Ureter (tissue), 1 donor: ENCODE data around the gene FH. TPM values are rescaled to one million over a fixed set of nuclear protein-coding genes. Genes with fewer than 3 reads are reported as not detected.
A peak's percentile ranks its signal among the peaks of the same experiment; 100 is the strongest.

Source experiments
- DNase-seq: peaks from one replicate; pipeline ENCODE4 v3.0.0-alpha.2; 2020; ENCODE audit warnings: low spot score
- total RNA-seq: library from RNA; stranded (reverse); gene quantifications from one replicate; pipeline ENCODE4 v1.2.4, GENCODE V29; 2023
- donor health status: DM: yes; HTN: yes; CAD: no.

The FH gene
- total RNA-seq, 1 donor from 2014 or later = 54.0 TPM

DNA sequence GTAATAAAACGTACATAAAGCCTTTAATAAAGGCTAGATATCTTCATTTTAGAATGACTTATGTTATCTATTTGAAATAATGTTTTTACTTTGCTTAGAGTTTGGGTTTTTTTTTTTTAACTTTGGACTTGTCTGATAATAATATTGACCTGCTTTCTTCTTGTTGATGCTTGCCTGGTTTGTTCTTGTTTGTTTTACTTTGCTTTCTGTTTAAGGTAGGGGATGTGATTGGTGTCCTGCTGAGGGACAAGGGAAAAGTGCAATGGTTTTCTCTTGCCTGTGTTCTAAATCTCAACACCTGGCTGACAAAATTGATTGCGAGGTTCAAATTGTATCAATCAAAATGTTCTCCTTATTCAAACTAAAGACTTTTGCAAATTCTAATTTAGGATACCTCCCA lies 2.2 kb upstream of the FH start:
- DNase-seq = no peak

- no peak for DNase-seq
Observed at GRCh38 chr1:241520080-241520465, 518 bp upstream of the FH start.

- DNase-seq = peak; percentile 43
Observed at GRCh38 chr1:241518476-241519307, 863 bp downstream of the FH start.

DNA sequence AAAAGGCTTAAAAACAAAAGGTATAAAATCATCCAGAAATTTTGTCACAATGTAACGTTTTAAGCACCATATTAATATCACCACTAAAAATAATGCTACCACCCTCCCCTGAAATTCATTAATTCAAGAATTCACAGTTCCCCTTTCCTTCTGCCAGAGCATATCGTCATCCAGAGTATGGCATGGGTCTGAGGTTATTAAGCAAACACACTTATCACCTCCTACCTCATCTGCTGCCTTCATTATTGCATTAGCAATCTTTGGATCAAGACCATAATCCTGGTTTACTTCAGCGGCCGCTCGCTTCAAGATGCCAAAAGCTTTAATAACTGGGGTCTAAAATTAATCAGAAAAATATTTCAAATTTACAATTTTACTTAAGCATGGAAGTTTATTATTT lies 6.2 kb downstream of the FH start:
- DNase-seq = no peak

DNA sequence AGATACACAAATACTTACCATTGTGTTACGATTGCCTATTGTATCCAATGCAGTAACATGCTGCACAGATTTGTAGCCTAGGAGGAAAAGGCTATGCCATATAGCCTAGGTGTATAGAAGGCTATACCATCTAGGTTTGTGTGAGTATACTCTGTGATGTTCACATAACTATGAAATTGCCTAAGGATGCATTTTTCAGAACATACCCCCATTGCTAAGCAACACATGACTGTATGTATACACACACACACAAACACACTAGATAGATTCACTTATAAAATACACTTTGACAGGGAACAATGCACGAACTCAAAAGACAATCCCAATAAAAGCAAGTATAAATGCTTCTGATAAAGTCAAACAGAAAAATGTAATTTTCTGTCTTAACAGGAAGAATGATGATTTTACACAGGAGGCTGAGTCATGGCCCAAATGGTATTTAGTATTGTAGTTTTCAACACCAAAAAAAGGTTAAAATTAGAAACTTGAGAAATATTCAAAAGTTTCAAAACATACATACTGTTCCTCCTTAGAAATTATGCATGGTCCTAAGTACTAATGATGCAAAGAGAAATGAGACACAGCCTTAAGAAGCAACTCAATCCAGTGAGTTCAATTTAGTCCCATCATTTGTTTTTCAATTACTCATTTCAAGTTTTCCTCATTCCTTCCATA lies 12.2 kb downstream of the FH start:
- no peak for DNase-seq

- DNase-seq = no peak
Observed at GRCh38 chr1:241503444-241503843, 16.1 kb downstream of the FH start.

- DNase-seq = no peak
Observed at GRCh38 chr1:241499910-241500309, 19.6 kb downstream of the FH start.

DNA sequence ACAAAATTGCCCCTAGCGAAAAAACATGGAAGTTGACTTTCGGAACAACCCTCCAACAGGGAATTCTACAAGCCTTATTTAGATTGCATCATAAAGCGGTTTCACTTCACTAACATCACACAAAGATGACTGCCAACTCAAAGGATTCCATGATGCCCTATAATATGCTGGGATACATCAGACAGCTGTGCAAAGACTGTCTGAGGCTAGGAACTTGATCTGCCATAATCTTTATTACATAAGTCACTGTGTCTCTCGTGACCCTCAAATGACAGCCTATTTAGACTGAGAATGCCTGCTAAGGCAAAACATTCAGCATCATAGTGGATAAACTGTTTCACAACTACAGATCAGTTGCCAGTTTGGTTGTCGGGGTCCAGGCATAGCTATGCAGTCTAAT lies 23.8 kb downstream of the FH start:
- DNase-seq = no peak

DNA sequence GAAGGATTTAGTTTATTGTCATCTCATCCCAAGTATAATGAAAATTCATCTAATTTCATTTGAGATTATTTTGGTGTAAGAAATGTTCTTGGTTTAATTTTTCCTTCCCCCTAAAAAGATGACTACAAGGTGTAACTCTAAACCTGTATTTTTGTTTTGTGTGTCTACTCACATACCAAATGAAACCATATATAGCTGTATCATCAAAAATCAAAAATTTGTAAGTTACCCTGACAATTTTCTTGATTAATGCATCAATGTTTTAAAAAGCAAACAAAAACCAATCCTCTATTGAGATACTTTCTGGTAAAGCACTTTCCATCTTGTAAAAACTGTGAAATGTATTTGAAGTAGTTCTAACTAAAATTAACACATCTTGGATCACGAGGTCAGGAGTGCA lies 30.8 kb downstream of the FH start:
- no peak for DNase-seq

GRCh38 chr1:241485554-241485992 lies 34.0 kb downstream of the FH start:
- DNase-seq = no peak

- no peak for DNase-seq
Observed at GRCh38 chr1:241485145-241485544, 34.4 kb downstream of the FH start.

DNA sequence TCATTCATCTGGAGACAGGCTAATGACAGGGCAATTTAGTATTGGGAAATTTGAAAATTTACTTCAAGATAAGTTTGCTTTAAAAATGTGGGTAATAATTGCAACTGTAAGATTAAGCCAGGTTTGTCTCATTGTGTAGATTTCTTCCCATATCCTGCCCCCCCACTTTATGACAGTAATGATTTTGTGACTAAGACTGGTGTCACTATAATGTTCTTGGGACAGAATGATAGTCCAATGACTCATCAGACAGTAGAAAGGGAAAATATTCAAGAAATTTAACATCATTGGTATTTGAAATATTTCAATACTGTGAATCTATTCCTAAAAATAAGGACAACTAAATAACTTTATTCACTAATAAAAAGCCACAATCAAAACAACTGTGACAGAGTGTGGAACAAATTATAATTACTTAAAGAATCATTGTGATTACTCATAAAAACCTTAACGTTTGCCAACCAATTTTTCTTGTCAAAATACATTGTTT lies 36.7 kb downstream of the FH start:
- DNase-seq = no peak

- DNase-seq = no peak
Observed at GRCh38 chr1:241479294-241479693, 40.3 kb downstream of the FH start.

GRCh38 chr1:241475671-241476070 lies 43.9 kb downstream of the FH start:
- DNase-seq = no peak

- DNase-seq = no peak
Observed at GRCh38 chr1:241473026-241473425, 46.5 kb downstream of the FH start.

DNA sequence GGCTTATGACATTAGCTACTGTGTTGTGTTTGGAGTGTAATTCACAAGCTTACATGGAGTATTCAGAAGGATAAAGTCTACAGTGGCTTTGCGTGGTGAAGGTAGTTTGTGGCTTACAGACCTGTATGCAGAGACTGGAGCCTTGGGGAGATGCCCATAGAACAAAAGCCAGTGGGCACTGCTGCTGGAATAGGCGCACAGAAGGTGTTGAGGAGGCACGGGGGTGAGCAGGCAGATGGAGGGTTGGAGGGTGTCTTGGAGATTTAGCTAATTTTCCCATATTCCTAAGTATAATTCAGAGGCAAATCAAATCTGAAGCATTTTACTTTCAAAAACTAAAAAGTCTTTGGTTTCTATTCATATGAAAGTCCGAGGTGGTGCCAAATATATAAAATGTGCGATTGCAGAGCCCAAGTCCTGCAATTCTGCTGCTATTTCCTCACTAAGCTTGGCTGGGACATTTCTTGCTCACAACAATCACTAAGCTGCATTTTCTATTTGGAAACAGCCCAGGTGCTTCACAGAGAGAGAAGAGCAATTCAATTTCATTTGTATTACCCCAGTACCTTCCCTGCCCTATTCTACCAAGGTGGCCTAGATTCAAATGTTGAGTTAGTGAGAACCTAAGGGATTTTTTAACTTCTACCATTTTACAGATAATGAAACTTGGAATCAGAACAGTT lies 48.5 kb downstream of the FH start:
- DNase-seq = no peak

DNA sequence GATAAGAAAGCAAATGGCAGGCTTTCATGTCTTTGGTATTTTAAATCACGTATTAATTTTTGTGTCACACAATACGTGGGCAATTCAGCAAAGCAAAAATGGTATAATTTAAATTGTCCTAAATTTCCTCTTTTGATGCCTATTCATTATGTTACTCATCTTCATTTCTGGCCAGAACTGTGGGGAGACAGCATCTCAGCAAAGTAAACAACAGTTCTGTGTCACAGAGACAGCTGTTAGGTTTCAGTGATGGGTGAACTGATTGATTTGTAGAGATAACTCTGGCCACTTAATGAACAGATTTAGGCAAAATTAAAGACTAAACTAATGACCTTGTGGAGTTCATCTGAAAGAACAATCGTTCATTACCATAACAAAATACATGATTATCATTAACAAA lies 49.2 kb downstream of the FH start:
- no peak for DNase-seq

DNA sequence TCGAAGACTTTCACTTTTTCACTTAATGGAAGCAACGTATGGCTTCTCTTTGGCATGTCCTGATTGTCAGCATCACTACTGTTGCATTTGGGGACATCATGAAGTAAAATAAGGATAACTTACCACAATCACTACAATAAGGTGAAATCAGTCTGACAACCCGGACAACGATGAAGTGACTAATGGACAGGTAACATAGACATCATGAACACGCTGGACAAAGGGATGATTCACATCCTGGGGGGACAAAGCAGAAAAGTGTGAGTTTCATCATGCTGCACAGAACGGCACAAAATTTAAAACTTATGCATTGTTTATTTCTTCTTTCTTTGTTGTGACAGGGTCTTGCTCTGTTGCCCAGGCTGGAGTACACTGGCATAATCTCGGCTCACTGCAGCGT lies 53.9 kb downstream of the FH start:
- DNase-seq = no peak

- no peak for DNase-seq
Observed at GRCh38 chr1:241464985-241465384, 54.6 kb downstream of the FH start.

GRCh38 chr1:241462391-241462790 lies 57.2 kb downstream of the FH start:
- DNase-seq = no peak

DNA sequence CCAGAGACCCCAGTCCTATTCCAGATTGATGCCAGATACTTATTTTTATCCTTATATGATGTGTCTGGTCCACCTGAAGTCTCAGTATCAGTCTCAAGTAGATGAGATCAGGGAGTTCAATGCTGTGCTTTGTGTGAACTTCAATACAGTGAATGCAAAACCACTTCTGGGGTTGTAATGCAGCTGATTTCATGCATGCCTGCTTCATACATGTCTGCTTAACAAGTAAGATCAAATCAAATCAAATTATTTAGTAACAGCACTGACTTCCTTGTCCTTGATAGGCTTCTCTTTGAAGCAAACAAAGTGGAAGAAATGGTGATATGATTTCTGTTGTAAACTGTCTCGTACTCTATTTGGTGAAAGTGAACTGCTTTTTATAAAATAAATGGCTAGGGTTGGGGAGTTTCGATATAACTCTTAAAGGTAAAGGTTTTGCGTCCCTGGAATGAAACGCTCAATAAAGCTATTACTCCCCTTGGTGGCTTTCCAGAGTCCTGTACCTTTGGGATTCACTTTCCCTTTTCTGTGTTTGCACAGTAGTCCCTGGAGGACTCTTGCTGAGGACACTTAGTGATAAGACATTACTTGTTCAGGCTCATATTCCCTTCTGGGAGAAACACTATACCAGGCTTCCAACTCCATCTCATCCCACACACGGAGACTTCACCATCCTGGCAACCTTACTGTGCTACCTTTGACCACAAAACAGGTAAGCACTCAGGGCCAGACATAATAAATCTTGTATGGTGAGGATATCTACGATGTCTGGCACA lies 59.3 kb downstream of the FH start:
- DNase-seq = no peak
